ENCODE results near the gene TMEM219.
"Not testable (repeated sequence)": the region's sequence is repeated elsewhere in the genome, so short reads cannot be mapped to it uniquely, and the experiment has no call there.

Gene TMEM219

DNA sequence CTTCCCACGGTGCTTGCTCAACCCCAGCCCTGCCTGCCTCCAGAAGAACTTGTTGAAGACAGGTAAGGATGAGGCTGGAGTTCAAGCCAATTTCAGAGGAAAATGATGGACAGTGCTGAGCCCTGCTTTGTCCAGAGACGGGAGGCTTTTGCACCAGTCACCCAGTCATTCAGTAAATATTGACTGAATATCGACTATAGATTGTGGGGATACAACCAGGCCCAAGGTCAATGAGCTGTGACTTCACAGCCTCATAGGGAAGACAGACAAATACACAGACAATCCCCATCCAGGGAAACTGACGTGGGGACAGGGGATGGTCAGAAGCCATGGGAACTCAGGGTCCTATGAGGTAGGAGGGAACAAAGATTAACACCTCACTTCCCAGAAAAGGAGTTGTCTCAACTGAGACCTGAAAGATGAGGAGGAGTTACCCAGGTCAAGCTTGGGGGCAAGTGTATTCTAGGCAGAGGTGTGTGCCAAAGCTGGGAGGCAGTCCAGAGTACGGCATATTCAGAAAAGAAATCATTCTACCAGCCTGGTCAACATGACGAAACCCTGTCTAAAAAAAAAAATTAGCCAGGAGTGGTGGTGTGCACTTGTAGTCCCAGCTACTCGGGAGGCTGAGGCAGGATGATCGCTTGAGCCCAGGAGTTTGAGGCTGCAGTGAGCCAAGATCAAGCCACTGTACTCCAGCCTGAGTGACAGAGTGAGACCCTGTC lies 54.8 kb downstream of the TMEM219 start:
- no peak for DNase-seq

DNA sequence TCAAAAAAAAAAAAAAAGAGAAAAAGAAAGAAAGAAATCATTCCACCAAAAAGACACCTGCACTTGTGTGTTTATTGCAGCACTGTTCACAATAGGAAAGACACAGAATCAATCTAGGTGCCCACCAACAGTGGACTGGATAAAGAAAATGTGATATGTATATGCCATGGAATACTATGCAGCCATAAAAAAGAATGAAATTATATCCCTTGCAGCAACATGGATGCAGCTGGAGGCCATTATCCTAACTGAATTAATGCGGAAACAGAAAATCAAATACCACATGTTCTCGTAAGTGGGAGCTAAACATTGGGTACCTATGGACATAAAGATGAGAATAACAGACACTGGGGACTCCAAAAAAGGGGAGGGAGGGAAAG lies 55.4 kb downstream of the TMEM219 start:
- DNase-seq, result no peak

DNA sequence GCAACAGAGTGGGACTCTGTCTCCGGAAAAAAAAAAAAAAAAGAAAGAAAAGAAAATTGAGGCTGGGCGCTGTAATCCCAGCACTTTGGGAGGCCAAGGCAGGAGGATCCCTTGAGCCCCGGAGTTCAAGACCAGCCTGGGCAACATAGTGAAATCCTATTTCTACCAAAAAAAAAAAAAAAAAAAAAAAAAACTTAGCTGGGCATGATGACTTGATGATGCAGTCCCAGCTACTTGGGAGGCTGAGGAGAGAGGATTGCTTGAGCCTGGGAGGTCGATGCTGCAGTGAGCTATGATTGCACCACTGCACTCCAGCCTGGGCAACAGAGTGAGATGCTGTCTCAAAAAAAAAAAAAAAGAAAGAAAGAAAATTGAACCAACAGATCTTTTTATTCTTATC lies 56.1 kb downstream of the TMEM219 start:
- not testable (repeated sequence) for DNase-seq

DNA sequence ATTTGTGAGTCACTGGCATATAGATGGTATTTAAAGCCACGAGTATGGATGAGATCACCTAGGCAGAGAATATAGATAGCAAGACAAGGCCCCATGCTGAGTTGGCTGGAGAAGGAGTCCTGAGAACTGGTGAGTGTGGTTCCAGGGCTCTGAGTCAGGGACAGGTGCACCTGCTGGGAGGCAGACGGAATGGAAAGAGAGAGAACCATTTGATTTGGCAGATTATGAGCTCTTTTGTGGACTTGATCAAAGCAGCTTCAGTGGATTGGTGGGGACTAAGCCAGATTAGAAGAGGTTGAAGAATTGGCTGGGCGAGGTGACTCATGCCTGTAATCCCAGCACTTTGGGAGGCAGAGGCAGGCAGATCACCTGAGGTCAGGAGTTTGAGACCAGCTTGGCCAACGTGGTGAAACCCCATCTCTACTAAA lies 56.9 kb downstream of the TMEM219 start:
- DNase-seq, result no peak
